Tibial nerve (tissue), 4 donors: ENCODE measurements around the gene ZNF783.

Experiments
- EP300 ChIP-seq, 2 donors: sonication (generic); formaldehyde crosslinking; IDR thresholded peaks; one replicate each; pipeline ENCODE4 v1.6.1; 2017; ENCODE audit warnings: antibody characterized with exemption in 2 of 2, mild to moderate bottlenecking in 1 of 2
- TF ChIP-seq, protein P1 (sequence below), 5 experiments: fragments of 200-600 bp in 3 of 5; fragments of 450-650 bp in 2 of 5; sonication (generic) in 3 of 5; IDR thresholded peaks; one replicate each; pipeline ENCODE4 v1.5.1; 2016 to 2019; ENCODE audit warnings: antibody characterized with exemption in 5 of 5, mild to moderate bottlenecking in 3 of 5, moderate library complexity in 2 of 5

DNA sequence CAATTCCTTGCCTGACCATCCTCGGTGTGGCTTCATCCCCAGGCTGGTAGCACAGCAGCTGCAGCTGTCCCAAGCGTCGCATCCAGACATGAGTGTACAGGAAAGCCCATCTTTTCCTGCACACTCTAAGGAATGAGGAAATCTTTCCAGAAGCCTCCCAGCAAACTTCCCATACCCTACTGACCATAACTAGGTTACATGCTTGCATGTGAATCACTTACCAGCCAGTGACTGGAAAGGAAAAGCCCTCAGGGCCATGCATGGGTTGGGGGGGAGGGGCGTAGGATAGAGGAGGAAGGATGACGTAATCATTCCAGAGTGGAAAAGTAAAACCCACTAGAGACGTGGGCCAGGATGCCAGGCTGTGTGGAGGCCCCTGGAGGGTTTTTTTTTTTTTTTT, 41.5 kb upstream of the ZNF783 start:
- TF ChIP-seq, protein P1, sequence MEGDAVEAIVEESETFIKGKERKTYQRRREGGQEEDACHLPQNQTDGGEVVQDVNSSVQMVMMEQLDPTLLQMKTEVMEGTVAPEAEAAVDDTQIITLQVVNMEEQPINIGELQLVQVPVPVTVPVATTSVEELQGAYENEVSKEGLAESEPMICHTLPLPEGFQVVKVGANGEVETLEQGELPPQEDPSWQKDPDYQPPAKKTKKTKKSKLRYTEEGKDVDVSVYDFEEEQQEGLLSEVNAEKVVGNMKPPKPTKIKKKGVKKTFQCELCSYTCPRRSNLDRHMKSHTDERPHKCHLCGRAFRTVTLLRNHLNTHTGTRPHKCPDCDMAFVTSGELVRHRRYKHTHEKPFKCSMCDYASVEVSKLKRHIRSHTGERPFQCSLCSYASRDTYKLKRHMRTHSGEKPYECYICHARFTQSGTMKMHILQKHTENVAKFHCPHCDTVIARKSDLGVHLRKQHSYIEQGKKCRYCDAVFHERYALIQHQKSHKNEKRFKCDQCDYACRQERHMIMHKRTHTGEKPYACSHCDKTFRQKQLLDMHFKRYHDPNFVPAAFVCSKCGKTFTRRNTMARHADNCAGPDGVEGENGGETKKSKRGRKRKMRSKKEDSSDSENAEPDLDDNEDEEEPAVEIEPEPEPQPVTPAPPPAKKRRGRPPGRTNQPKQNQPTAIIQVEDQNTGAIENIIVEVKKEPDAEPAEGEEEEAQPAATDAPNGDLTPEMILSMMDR (IDR thresholded peaks at IDR 0.05) = no peak
- TF ChIP-seq EP300 (IDR thresholded peaks at IDR 0.05) = no peak
